HEK293 (cell line): ENCODE results near the gene ADAMTS19.

Source experiments
- CTCF ChIP-seq: fragments of 450-650 bp; formaldehyde crosslinking; IDR thresholded peaks from 2 replicates; pipeline ENCODE4 v1.5.1; 2016; ENCODE audit warnings: missing biosample characterization, missing genetic modification characterization
- YY1 ChIP-seq: fragments of 450-650 bp; formaldehyde crosslinking; IDR thresholded peaks from 2 replicates; pipeline ENCODE4 v1.5.1; 2018; ENCODE audit warnings: missing biosample characterization, missing genetic modification characterization
- ZBTB10 ChIP-seq: fragments of 450-650 bp; formaldehyde crosslinking; IDR thresholded peaks from 2 replicates; pipeline ENCODE4 v1.5.1; 2016; ENCODE audit warnings: missing biosample characterization, missing genetic modification characterization
- ZNF223 ChIP-seq: fragments of 450-650 bp; formaldehyde crosslinking; IDR thresholded peaks from 2 replicates; pipeline ENCODE4 v1.5.1; 2016; ENCODE audit warnings: missing biosample characterization, missing genetic modification characterization
- ZNF274 ChIP-seq, 2 experiments: fragments of 200-500 bp in 1 of 2; fragments of 450-650 bp in 1 of 2; sonication (Bioruptor generic) in 1 of 2; formaldehyde crosslinking in 1 of 2; IDR thresholded peaks; 2 replicates each; pipeline versions ENCODE4 v1.5.1 to v1.6.1; 2014 to 2016; ENCODE audit warnings: borderline replicate concordance in 1 of 2, inconsistent platforms in 1 of 2, low read length in 1 of 2, missing biosample characterization in 1 of 2, missing genetic modification characterization in 1 of 2
- ZNF324 ChIP-seq: fragments of 450-650 bp; formaldehyde crosslinking; IDR thresholded peaks from 2 replicates; pipeline ENCODE4 v1.5.1; 2016; ENCODE audit warnings: missing biosample characterization, missing genetic modification characterization
- ZNF664 ChIP-seq: fragments of 450-650 bp; formaldehyde crosslinking; IDR thresholded peaks from 2 replicates; pipeline ENCODE4 v1.5.1; 2016; ENCODE audit warnings: missing biosample characterization, missing genetic modification characterization
- ZNF707 ChIP-seq: fragments of 450-650 bp; formaldehyde crosslinking; IDR thresholded peaks from 2 replicates; pipeline ENCODE4 v1.5.1; 2016; ENCODE audit warnings: missing biosample characterization, missing genetic modification characterization
- TF ChIP-seq, protein P1 (sequence below): fragments of 450-650 bp; formaldehyde crosslinking; IDR thresholded peaks from 2 replicates; pipeline ENCODE4 v1.5.1; 2016; ENCODE audit warnings: missing biosample characterization, missing genetic modification characterization, low read depth
- TF ChIP-seq, protein P2 (sequence below): fragments of 450-650 bp; formaldehyde crosslinking; IDR thresholded peaks from 2 replicates; pipeline ENCODE4 v1.5.1; 2016; ENCODE audit warnings: missing biosample characterization, missing genetic modification characterization
- TF ChIP-seq, protein P3 (sequence below): fragments of 450-650 bp; formaldehyde crosslinking; IDR thresholded peaks from 2 replicates; pipeline ENCODE4 v1.5.1; 2016; ENCODE audit warnings: missing biosample characterization, missing genetic modification characterization
- TF ChIP-seq, protein P4 (sequence below): fragments of 450-650 bp; formaldehyde crosslinking; IDR thresholded peaks from 2 replicates; pipeline ENCODE4 v1.5.1; 2016; ENCODE audit warnings: missing biosample characterization, missing genetic modification characterization, borderline replicate concordance

- TF ChIP-seq, protein P1, sequence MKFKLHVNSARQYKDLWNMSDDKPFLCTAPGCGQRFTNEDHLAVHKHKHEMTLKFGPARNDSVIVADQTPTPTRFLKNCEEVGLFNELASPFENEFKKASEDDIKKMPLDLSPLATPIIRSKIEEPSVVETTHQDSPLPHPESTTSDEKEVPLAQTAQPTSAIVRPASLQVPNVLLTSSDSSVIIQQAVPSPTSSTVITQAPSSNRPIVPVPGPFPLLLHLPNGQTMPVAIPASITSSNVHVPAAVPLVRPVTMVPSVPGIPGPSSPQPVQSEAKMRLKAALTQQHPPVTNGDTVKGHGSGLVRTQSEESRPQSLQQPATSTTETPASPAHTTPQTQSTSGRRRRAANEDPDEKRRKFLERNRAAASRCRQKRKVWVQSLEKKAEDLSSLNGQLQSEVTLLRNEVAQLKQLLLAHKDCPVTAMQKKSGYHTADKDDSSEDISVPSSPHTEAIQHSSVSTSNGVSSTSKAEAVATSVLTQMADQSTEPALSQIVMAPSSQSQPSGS (tag by site-specific recombination): no peak
- TF ChIP-seq ZNF707 (tag by site-specific recombination): no peak
- TF ChIP-seq, protein P2, sequence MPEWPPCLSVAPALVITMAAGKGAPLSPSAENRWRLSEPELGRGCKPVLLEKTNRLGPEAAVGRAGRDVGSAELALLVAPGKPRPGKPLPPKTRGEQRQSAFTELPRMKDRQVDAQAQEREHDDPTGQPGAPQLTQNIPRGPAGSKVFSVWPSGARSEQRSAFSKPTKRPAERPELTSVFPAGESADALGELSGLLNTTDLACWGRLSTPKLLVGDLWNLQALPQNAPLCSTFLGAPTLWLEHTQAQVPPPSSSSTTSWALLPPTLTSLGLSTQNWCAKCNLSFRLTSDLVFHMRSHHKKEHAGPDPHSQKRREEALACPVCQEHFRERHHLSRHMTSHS (tag by site-specific recombination): no peak
- no peak for TF ChIP-seq ZBTB10
- no peak for TF ChIP-seq CTCF (tag by site-specific recombination)
- TF ChIP-seq, protein P3, sequence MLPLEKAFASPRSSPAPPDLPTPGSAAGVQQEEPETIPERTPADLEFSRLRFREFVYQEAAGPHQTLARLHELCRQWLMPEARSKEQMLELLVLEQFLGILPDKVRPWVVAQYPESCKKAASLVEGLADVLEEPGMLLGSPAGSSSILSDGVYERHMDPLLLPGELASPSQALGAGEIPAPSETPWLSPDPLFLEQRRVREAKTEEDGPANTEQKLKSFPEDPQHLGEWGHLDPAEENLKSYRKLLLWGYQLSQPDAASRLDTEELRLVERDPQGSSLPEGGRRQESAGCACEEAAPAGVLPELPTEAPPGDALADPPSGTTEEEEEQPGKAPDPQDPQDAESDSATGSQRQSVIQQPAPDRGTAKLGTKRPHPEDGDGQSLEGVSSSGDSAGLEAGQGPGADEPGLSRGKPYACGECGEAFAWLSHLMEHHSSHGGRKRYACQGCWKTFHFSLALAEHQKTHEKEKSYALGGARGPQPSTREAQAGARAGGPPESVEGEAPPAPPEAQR (tag by site-specific recombination): no peak
- TF ChIP-seq ZNF274 (IDR thresholded peaks at IDR 0.05; ENCODE audit: low read length): no peak
- TF ChIP-seq ZNF274 (tag by site-specific recombination; IDR thresholded peaks at IDR 0.05; ENCODE audit: borderline replicate concordance): no peak
- TF ChIP-seq, protein P4, sequence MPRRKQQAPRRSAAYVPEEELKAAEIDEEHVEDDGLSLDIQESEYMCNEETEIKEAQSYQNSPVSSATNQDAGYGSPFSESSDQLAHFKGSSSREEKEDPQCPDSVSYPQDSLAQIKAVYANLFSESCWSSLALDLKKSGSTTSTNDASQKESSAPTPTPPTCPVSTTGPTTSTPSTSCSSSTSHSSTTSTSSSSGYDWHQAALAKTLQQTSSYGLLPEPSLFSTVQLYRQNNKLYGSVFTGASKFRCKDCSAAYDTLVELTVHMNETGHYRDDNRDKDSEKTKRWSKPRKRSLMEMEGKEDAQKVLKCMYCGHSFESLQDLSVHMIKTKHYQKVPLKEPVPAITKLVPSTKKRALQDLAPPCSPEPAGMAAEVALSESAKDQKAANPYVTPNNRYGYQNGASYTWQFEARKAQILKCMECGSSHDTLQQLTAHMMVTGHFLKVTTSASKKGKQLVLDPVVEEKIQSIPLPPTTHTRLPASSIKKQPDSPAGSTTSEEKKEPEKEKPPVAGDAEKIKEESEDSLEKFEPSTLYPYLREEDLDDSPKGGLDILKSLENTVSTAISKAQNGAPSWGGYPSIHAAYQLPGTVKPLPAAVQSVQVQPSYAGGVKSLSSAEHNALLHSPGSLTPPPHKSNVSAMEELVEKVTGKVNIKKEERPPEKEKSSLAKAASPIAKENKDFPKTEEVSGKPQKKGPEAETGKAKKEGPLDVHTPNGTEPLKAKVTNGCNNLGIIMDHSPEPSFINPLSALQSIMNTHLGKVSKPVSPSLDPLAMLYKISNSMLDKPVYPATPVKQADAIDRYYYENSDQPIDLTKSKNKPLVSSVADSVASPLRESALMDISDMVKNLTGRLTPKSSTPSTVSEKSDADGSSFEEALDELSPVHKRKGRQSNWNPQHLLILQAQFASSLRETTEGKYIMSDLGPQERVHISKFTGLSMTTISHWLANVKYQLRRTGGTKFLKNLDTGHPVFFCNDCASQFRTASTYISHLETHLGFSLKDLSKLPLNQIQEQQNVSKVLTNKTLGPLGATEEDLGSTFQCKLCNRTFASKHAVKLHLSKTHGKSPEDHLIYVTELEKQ (tag by site-specific recombination): no peak
- TF ChIP-seq ZNF664: no peak
- TF ChIP-seq ZNF223 (tag by site-specific recombination): no peak
- no peak for TF ChIP-seq YY1 (tag by site-specific recombination)
- TF ChIP-seq ZNF324 (tag by site-specific recombination): no peak
These were observed 36.9 kb downstream of the ADAMTS19 start for GRCh38 chr5:129496864-129497595.
